Measurements from ENCODE around the gene CRTAP.

The CRTAP gene

GRCh38 chr3:33170531-33170930 lies 56.7 kb downstream of the CRTAP start:
- no peak for DNase-seq (ENCODE audit: low read depth in 1 of 2, low spot score in 1 of 2)
- Histone ChIP-seq H3K27me3 (ENCODE audit: insufficient read depth, poor library complexity, severe bottlenecking) (no peaks in the 10 kb centered on the region), H3K27ac (replicated peaks) (no peak overlapping the region), H3K4me3 (replicated peaks; ENCODE audit: insufficient read depth, low read length) (no peak overlapping the region)
- TF ChIP-seq REST (IDR thresholded peaks at IDR 0.05; ENCODE audit: insufficient replicate concordance, low read depth) (no peak), POLR2AphosphoS5 (IDR thresholded peaks at IDR 0.05; ENCODE audit: low read depth) (no peak), SPI1 (IDR thresholded peaks at IDR 0.05; ENCODE audit: borderline replicate concordance, low read depth) (no peak), CTCF (IDR thresholded peaks at IDR 0.05; ENCODE audit: insufficient read depth, low read length) (no peak), GABPA (IDR thresholded peaks at IDR 0.05; ENCODE audit: low read depth) (no peak)

- no peak for TF ChIP-seq GABPA (IDR thresholded peaks at IDR 0.05; ENCODE audit: low read depth)
- no peak for TF ChIP-seq POLR2AphosphoS5 (IDR thresholded peaks at IDR 0.05; ENCODE audit: low read depth)
- TF ChIP-seq SPI1 (IDR thresholded peaks at IDR 0.05; ENCODE audit: borderline replicate concordance, low read depth), result peak; percentile 50; the same call in 1 of the 2 replicates
- TF ChIP-seq REST (IDR thresholded peaks at IDR 0.05; ENCODE audit: insufficient replicate concordance, low read depth), result no peak
- no peak for TF ChIP-seq CTCF (IDR thresholded peaks at IDR 0.05; ENCODE audit: insufficient read depth, low read length)
- Histone ChIP-seq H3K27me3 (ENCODE audit: insufficient read depth, poor library complexity, severe bottlenecking) (no peaks in the 10 kb centered on the region), H3K27ac (replicated peaks) (no peak overlapping the region), H3K4me3 (replicated peaks; ENCODE audit: insufficient read depth, low read length) (no peak overlapping the region)
- no peak for DNase-seq (ENCODE audit: low read depth in 1 of 2, low spot score in 1 of 2)
These were observed 57.8 kb downstream of the CRTAP start for GRCh38 chr3:33171580-33171979.

- Histone ChIP-seq H3K27ac (replicated peaks) (no peak overlapping the region), H3K4me3 (replicated peaks; ENCODE audit: insufficient read depth, low read length) (no peak overlapping the region), H3K27me3 (ENCODE audit: insufficient read depth, poor library complexity, severe bottlenecking) (no peaks in the 10 kb centered on the region)
- DNase-seq (ENCODE audit: low read depth in 1 of 2, low spot score in 1 of 2), result no peak
- no peak for TF ChIP-seq POLR2AphosphoS5 (IDR thresholded peaks at IDR 0.05; ENCODE audit: low read depth)
- no peak for TF ChIP-seq REST (IDR thresholded peaks at IDR 0.05; ENCODE audit: insufficient replicate concordance, low read depth)
- no peak for TF ChIP-seq CTCF (IDR thresholded peaks at IDR 0.05; ENCODE audit: insufficient read depth, low read length)
- TF ChIP-seq GABPA (IDR thresholded peaks at IDR 0.05; ENCODE audit: low read depth), result no peak
- no peak for TF ChIP-seq SPI1 (IDR thresholded peaks at IDR 0.05; ENCODE audit: borderline replicate concordance, low read depth)
These were observed 59.3 kb downstream of the CRTAP start for GRCh38 chr3:33173103-33173502.
